Liver (tissue), 3 donors: Measurements from ENCODE around the gene PPP6C.

Source experiments
- CTCF ChIP-seq: fragments of 150-350 bp; IDR thresholded peaks from 2 replicates; pipeline ENCODE4 v1.5.1; 2017; ENCODE audit warnings: improper control_type of control experiment, low read depth, low read length; ENCODE audit not compliant: missing input control
- GABPA ChIP-seq, 2 donors: IDR thresholded peaks in 1 of 2; conservative IDR thresholded peaks in 1 of 2; 2 replicates each; pipeline ENCODE4 v1.6.1; 2016; ENCODE audit warnings: antibody characterized with exemption in 2 of 2, mild to moderate bottlenecking in 1 of 2, moderate library complexity in 1 of 2
- HNF4A ChIP-seq, 2 donors: conservative IDR thresholded peaks; 2 replicates each; pipeline ENCODE4 v1.6.1; 2016; ENCODE audit warnings: antibody characterized with exemption in 2 of 2, mild to moderate bottlenecking in 2 of 2
- JUND ChIP-seq, 2 donors: IDR thresholded peaks; 2 replicates each; pipeline ENCODE4 v1.6.1; 2016; ENCODE audit warnings: antibody characterized with exemption in 2 of 2
- NR2F2 ChIP-seq: IDR thresholded peaks from 2 replicates; pipeline ENCODE4 v1.6.1; 2016; ENCODE audit warnings: antibody characterized with exemption
- RAD21 ChIP-seq, 2 donors: IDR thresholded peaks; 2 replicates each; pipeline ENCODE4 v1.6.1; 2016; ENCODE audit warnings: antibody characterized with exemption in 2 of 2, mild to moderate bottlenecking in 2 of 2
- REST ChIP-seq: IDR thresholded peaks from 2 replicates; pipeline ENCODE4 v1.6.1; 2016; ENCODE audit warnings: antibody characterized with exemption, mild to moderate bottlenecking
- TAF1 ChIP-seq: conservative IDR thresholded peaks from 2 replicates; pipeline ENCODE4 v1.6.1; 2016; ENCODE audit warnings: antibody characterized with exemption, mild to moderate bottlenecking
- YY1 ChIP-seq: IDR thresholded peaks from 2 replicates; pipeline ENCODE4 v1.6.1; 2016; ENCODE audit warnings: antibody characterized with exemption, mild to moderate bottlenecking
- donor health status: healthy.
- donor health status: healthy.

- TF ChIP-seq YY1 (no peak), REST (no peak), CTCF (no peak), GABPA (IDR thresholded peaks at IDR 0.05 in 1 of 2, conservative IDR thresholded peaks at IDR 0.05 in 1 of 2) (no peak), TAF1 (no peak), JUND (IDR thresholded peaks at IDR 0.05) (no peak), NR2F2 (no peak), RAD21 (IDR thresholded peaks at IDR 0.05) (no peak), HNF4A (conservative IDR thresholded peaks at IDR 0.05) (no peak)
Observed at GRCh38 chr9:125204477-125204876, 14.9 kb upstream of the PPP6C start.
